HEK293T (cell line): ENCODE results near the gene FHIT.

Experiments
- BHLHE40 ChIP-seq: fragments of 450-650 bp; IDR thresholded peaks from 2 replicates; pipeline ENCODE4 v1.6.1; 2016; ENCODE audit warnings: mild to moderate bottlenecking, moderate library complexity, borderline replicate concordance
- ELF4 ChIP-seq: fragments of 450-650 bp; IDR thresholded peaks from 2 replicates; pipeline ENCODE4 v1.6.1; 2017; ENCODE audit warnings: antibody characterized with exemption
- FOXK2 ChIP-seq: fragments of 450-650 bp; IDR thresholded peaks from 2 replicates; pipeline ENCODE4 v1.6.1; 2016; ENCODE audit warnings: mild to moderate bottlenecking
- NFRKB ChIP-seq: fragments of 450-650 bp; IDR thresholded peaks from 2 replicates; pipeline ENCODE4 v1.6.1; 2016; ENCODE audit warnings: mild to moderate bottlenecking, moderate library complexity

DNA sequence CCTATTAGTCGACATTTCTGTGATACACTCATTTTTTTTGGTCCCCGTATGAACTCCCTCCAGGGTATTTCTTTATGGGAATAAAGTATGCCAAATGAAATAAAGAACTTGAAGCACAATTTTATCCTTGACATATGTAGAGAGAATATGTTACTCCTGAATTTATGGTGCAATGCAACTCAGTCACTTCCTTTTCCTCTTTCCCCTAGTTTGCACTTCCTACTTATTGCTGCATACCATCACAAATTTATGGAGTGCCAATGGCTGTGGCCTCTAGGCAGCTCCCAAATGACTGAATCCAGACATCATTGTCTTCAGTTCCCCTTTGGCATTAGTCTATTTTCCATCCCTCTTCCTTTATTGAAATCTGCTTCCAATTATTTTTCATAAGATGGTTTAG is 403.5 kb downstream of the FHIT start:
- TF ChIP-seq FOXK2 (no peak), NFRKB (no peak), ELF4 (no peak), BHLHE40 (no peak)
